Keratinocyte (primary cell): ENCODE data around the gene MMEL1. TPM values are rescaled to one million over a fixed set of nuclear protein-coding genes. Genes with fewer than 3 reads are reported as not detected.

Source experiments
- DNase-seq: peaks from one replicate; pipeline ENCODE4 v3.0.0-alpha.2; 2011; ENCODE audit warnings: low read depth, missing footprints, low spot score
- FAIRE-seq: peaks from 2 replicates; lab custom pipeline; 2011; peaks lifted over from hg19 to GRCh38; lab: Jason Lieb, UNC
- H2AFZ ChIP-seq: 2 replicates; pipeline ENCODE4 v1.6.0; 2012; ENCODE audit warnings: low read length, control low read depth, inconsistent platforms; ENCODE audit not compliant: control insufficient read depth
- H3K27ac ChIP-seq: 2 replicates; pipeline ENCODE4 v1.5.1; 2011; ENCODE audit warnings: low read length; ENCODE audit not compliant: control insufficient read depth, insufficient read depth
- H3K27me3 ChIP-seq: 3 replicates; pipeline ENCODE4 v1.6.0; 2011; ENCODE audit warnings: low read length; ENCODE audit not compliant: control insufficient read depth, insufficient read depth; ENCODE audit errors: extremely low read depth
- H3K36me3 ChIP-seq, 2 experiments: 2 replicates in 1 of 2; 3 replicates in 1 of 2; pipeline ENCODE4 v1.5.1; 2011; ENCODE audit warnings: low read length in 2 of 2, mild to moderate bottlenecking in 1 of 2; ENCODE audit not compliant: control insufficient read depth in 2 of 2, insufficient read depth in 2 of 2; ENCODE audit errors: extremely low read depth in 1 of 2
- H3K4me1 ChIP-seq: 3 replicates; pipeline ENCODE4 v1.5.1; 2011; ENCODE audit warnings: low read length; ENCODE audit not compliant: control insufficient read depth, insufficient read depth; ENCODE audit errors: extremely low read depth
- H3K4me2 ChIP-seq: 3 replicates; pipeline ENCODE4 v1.6.0; 2011; ENCODE audit warnings: low read depth, low read length; ENCODE audit not compliant: control insufficient read depth, insufficient read depth; ENCODE audit errors: extremely low read depth
- H3K4me3 ChIP-seq, 3 experiments: fragments of 200-600 bp in 1 of 3; sonication (generic) in 1 of 3; 2 replicates in 2 of 3; 3 replicates in 1 of 3; pipeline ENCODE4 v1.5.1; 2011 to 2016; ENCODE audit warnings: low read length in 3 of 3, mild to moderate bottlenecking in 3 of 3, control low read depth in 2 of 3, inconsistent platforms in 1 of 3, low read depth in 1 of 3, mixed read lengths in 1 of 3, mixed run types in 1 of 3, moderate library complexity in 1 of 3; ENCODE audit not compliant: control insufficient read depth in 2 of 3, insufficient read depth in 2 of 3; ENCODE audit errors: extremely low read depth in 1 of 3
- H3K79me2 ChIP-seq: 2 replicates; pipeline ENCODE4 v1.6.0; 2012; ENCODE audit warnings: low read length; ENCODE audit not compliant: control insufficient read depth, insufficient read depth
- H3K9ac ChIP-seq: 3 replicates; pipeline ENCODE4 v1.6.0; 2011; ENCODE audit warnings: low read length; ENCODE audit not compliant: control insufficient read depth, insufficient read depth; ENCODE audit errors: extremely low read depth
- H3K9me1 ChIP-seq: 3 replicates; pipeline ENCODE4 v1.6.0; 2011; ENCODE audit warnings: low read length; ENCODE audit not compliant: control insufficient read depth, insufficient read depth; ENCODE audit errors: extremely low read depth
- H3K9me3 ChIP-seq: 2 replicates; pipeline ENCODE4 v1.5.1; 2012; ENCODE audit warnings: low read depth, low read length; ENCODE audit not compliant: control insufficient read depth
- H4K20me1 ChIP-seq: 3 replicates; pipeline ENCODE4 v1.6.0; 2011; ENCODE audit warnings: low read length; ENCODE audit not compliant: control insufficient read depth, insufficient read depth; ENCODE audit errors: extremely low read depth
- EZH2 ChIP-seq: IDR thresholded peaks from one replicate; pipeline ENCODE4 v1.6.1; 2012; ENCODE audit warnings: inconsistent platforms, mild to moderate bottlenecking, low read length, moderate library complexity
- dilution Hi-C: fragments of 300-500 bp; cut with MboI; formaldehyde crosslinking; loops from one replicate; pipeline ENCODE4 v1.7.0; 2020; ENCODE audit warnings: low sequenced_read_pairs; ENCODE audit not compliant: extremely low pct_ligation_motif_present
- polyA plus RNA-seq, 5 experiments: library from polyadenylated mRNA; depleted of rRNA in 3 of 5; stranded (reverse) in 3 of 5; stranded (forward) in 1 of 5; unstranded in 1 of 5; fragments of >200 nt; gene quantifications; 1 replicate in 1 of 5; 2 replicates in 3 of 5; 3 replicates in 1 of 5; pipeline versions ENCODE4 v1.2.1 to v1.2.3, GENCODE V29; 2011 to 2012; ENCODE audit warnings: missing spikeins in 2 of 5, low read depth in 1 of 5, low replicate concordance in 1 of 5
- TF ChIP-seq, protein P1 (sequence below), 3 experiments: IDR thresholded peaks in 1 of 3; conservative IDR thresholded peaks in 1 of 3; optimal IDR thresholded peaks in 1 of 3; 2 replicates in 2 of 3; 3 replicates in 1 of 3; pipeline versions ENCODE3 to v1.5.1; 2011; ENCODE audit warnings: low read length in 3 of 3, mild to moderate bottlenecking in 3 of 3, moderate library complexity in 2 of 3, control low read depth in 1 of 3, inconsistent platforms in 1 of 3; ENCODE audit not compliant: insufficient read depth in 2 of 3; ENCODE audit errors: extremely low read depth in 1 of 3

MMEL1 gene
- polyA plus RNA-seq, 1 donor (not counting 4 experiments of a cell fraction or from before 2014, with no cell fraction given) = not detected

GRCh38 chr1:2594001-2594640 is 38.7 kb downstream of the MMEL1 start:
- DNase-seq (no peak), FAIRE-seq (no peak)
- no peaks in the 10 kb centered on the region for H3K9me1 ChIP-seq
- no peak overlapping the region for H3K9ac ChIP-seq
- H3K9me3 ChIP-seq = no peaks in the 10 kb centered on the region
- no peaks in the 10 kb centered on the region for H3K79me2 ChIP-seq
- H3K27ac ChIP-seq = no peak overlapping the region
- dilution Hi-C loops = no loop called here
- H3K4me3 ChIP-seq = peak overlapping the region in 2 of 3 experiments; percentile 26 to 29
- no peaks in the 10 kb centered on the region for H4K20me1 ChIP-seq
- TF ChIP-seq EZH2 = no peak
- TF ChIP-seq, protein P1, sequence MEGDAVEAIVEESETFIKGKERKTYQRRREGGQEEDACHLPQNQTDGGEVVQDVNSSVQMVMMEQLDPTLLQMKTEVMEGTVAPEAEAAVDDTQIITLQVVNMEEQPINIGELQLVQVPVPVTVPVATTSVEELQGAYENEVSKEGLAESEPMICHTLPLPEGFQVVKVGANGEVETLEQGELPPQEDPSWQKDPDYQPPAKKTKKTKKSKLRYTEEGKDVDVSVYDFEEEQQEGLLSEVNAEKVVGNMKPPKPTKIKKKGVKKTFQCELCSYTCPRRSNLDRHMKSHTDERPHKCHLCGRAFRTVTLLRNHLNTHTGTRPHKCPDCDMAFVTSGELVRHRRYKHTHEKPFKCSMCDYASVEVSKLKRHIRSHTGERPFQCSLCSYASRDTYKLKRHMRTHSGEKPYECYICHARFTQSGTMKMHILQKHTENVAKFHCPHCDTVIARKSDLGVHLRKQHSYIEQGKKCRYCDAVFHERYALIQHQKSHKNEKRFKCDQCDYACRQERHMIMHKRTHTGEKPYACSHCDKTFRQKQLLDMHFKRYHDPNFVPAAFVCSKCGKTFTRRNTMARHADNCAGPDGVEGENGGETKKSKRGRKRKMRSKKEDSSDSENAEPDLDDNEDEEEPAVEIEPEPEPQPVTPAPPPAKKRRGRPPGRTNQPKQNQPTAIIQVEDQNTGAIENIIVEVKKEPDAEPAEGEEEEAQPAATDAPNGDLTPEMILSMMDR (optimal IDR thresholded peaks at IDR 0.05 in 1 of 3, IDR thresholded peaks at IDR 0.05 in 1 of 3, conservative IDR thresholded peaks at IDR 0.05 in 1 of 3; ENCODE audit: extremely low read depth in 1 of 3, insufficient read depth in 2 of 3, low read length in 3 of 3) = no peak
- H3K4me1 ChIP-seq = no peaks in the 10 kb centered on the region
- no peaks in the 10 kb centered on the region for H3K36me3 ChIP-seq
- H3K4me2 ChIP-seq = peak overlapping the region; percentile 62
- H3K27me3 ChIP-seq = no peaks in the 10 kb centered on the region
- peak overlapping the region; percentile 47 for H2AFZ ChIP-seq

DNA sequence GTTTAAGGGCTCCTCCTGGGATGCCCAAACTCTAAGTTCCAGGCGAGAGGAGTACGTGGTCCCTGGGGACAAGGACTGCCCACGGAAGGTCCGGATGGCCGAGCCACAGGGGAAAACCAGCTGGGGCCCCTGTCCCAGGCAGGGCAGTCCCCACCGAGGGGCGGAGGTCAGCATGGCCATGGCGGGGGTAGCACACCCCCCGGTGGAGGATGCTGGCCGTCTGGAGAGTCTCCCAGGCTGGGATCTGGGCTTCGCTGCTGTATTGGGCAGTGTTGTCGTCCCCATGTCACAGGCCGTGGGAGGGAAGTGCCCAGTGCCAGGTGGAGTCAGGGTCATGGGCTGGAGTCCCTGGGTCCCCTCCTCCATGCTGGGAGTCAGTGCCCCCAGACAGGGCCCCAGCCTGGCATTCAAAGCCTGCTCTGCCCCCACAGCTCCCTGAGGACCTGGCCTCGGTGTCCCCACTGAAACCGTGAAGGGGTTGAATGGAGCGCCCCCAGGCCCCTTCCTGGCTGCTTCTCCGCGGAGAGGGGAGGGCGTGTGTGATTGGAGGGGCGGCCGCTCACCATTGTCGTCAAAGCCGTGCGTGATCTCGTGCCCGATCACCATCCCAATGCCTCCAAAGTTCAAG is 39.5 kb downstream of the MMEL1 start:
- H2AFZ ChIP-seq = no peak overlapping the region

More for the DNA sequence above, 39.5 kb downstream of the MMEL1 start:
- Histone ChIP-seq H3K27ac (no peak overlapping the region), H3K4me2 (no peak overlapping the region), H3K9ac (no peak overlapping the region), H3K79me2 (no peaks in the 10 kb centered on the region), H3K9me3 (no peaks in the 10 kb centered on the region), H3K9me1 (no peaks in the 10 kb centered on the region), H3K4me1 (no peaks in the 10 kb centered on the region), H3K4me3 (no peak overlapping the region), H3K27me3 (no peaks in the 10 kb centered on the region), H4K20me1 (no peaks in the 10 kb centered on the region), H3K36me3 (no peaks in the 10 kb centered on the region)
- no peak for FAIRE-seq
- DNase-seq = no peak
- dilution Hi-C loops = no loop called here
- TF ChIP-seq EZH2 = no peak
- TF ChIP-seq, protein P1 (optimal IDR thresholded peaks at IDR 0.05 in 1 of 3, IDR thresholded peaks at IDR 0.05 in 1 of 3, conservative IDR thresholded peaks at IDR 0.05 in 1 of 3; ENCODE audit: extremely low read depth in 1 of 3, insufficient read depth in 2 of 3, low read length in 3 of 3) = no peak
